ENCODE results near the gene CALCOCO1. TPM values are rescaled to one million over a fixed set of nuclear protein-coding genes. Genes with fewer than 3 reads are reported as not detected.

Gene CALCOCO1
- total and polyA plus RNA-seq, 2 of the 13 experiments (the other 11 are each of a cell fraction or from before 2014, with no cell fraction given), result 7.7 to 47.7 TPM

DNA sequence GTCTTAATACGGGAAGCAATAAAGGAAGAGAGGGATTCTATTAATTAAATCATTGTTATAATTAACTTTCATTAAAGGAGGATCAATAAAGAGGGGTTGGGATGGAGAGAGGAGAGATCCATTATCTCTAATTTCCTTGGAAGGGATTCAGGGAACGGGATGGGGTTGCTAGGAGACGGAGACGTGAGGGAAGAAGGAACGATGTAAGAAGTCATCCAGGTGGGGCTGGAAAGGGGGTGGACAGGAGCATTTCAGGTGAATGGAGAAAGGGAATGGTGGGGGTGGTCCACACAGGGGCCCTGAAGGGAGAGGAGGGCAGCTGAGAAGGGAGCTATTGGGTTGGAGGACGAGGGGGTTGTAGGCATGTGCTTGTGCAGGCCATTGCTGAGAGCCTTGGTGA is 17.2 kb downstream of the CALCOCO1 start:
- Histone ChIP-seq H3K36me3 (replicated peaks in 1 of 2; ENCODE audit: control insufficient read depth in 1 of 2, insufficient read depth in 2 of 2, low read length in 2 of 2) (no peaks in the 10 kb centered on the region; a peak in 1 of 5 replicates), H3K4me3 (replicated peaks in 1 of 3; ENCODE audit: insufficient read depth in 1 of 3, low read depth in 2 of 3, low read length in 3 of 3) (no peak overlapping the region), H3K4me2 (ENCODE audit: low read depth, low read length) (no peak overlapping the region), H3K27me3 (ENCODE audit: control insufficient read depth in 1 of 2, insufficient read depth in 2 of 2, low read length in 2 of 2) (peaks cover 3 to 26% of the 10 kb centered on the region in 2 experiments), H3K4me1 (ENCODE audit: insufficient read depth, low read length) (no peaks in the 10 kb centered on the region), H3K79me2 (ENCODE audit: insufficient read depth, low read length) (no peaks in the 10 kb centered on the region), H2AFZ (ENCODE audit: low read length) (no peak overlapping the region), H3K9ac (ENCODE audit: insufficient read depth, low read depth, low read length) (no peak overlapping the region), H4K20me1 (ENCODE audit: insufficient read depth, low read length) (no peaks in the 10 kb centered on the region), H3K9me3 (ENCODE audit: low read length) (no peaks in the 10 kb centered on the region), H3K27ac (ENCODE audit: extremely low read length, insufficient read depth, low read length) (no peak overlapping the region)
- FAIRE-seq (no peak), ATAC-seq (no peak), DNase-seq (ENCODE audit: low spot score) (no peak)
- WGBS (ENCODE audit: low lambda C conversion rate), result 39% methylated on average over 6 of the region's 6 CpGs
- CTCF ChIA-PET (ENCODE audit: low intra/inter-chr PET ratio, low total read pairs), result no interaction called here
- in situ Hi-C loops (cut with HindIII; ENCODE audit: extremely low pct_ligation_motif_present, low pct_unique_long_range_greater_than_20kb) (no loop called here), intact Hi-C loops (cut with micrococcal nuclease; ENCODE audit: unreplicated experiment) (no loop called here)
- BruUV-seq (replicated peaks), result no TSS peak
- POLR2A ChIA-PET, result no interaction called here
- TF ChIP-seq CHD4 (IDR thresholded peaks at IDR 0.05; ENCODE audit: borderline replicate concordance, low read length) (no peak), MYNN (CRISPR knock-in tag; IDR thresholded peaks at IDR 0.05; ENCODE audit: low read depth) (no peak), ZNF839 (CRISPR knock-in tag; IDR thresholded peaks at IDR 0.05; ENCODE audit: borderline replicate concordance) (no peak), ZNF746 (CRISPR knock-in tag; IDR thresholded peaks at IDR 0.05) (no peak), CENPX (CRISPR knock-in tag; IDR thresholded peaks at IDR 0.05) (no peak), THYN1 (CRISPR knock-in tag; IDR thresholded peaks at IDR 0.05; ENCODE audit: borderline replicate concordance, low read depth) (no peak), SMYD3 (CRISPR knock-in tag; IDR thresholded peaks at IDR 0.05) (no peak), MBD4 (IDR thresholded peaks at IDR 0.05; ENCODE audit: borderline replicate concordance, low read length) (no peak), AGO2 (optimal IDR thresholded peaks at IDR 0.05; ENCODE audit: low read depth, low read length) (no peak), PLRG1 (conservative IDR thresholded peaks at IDR 0.05) (no peak), NCOA1 (CRISPR knock-in tag; IDR thresholded peaks at IDR 0.05) (no peak), ZSCAN31 (CRISPR knock-in tag; IDR thresholded peaks at IDR 0.05; ENCODE audit: low read depth) (no peak), MAZ (IDR thresholded peaks at IDR 0.05; ENCODE audit: borderline replicate concordance, low read depth, low read length) (no peak), MAZ (CRISPR knock-in tag; IDR thresholded peaks at IDR 0.05; ENCODE audit: low read depth) (no peak), SUZ12 (IDR thresholded peaks at IDR 0.05; ENCODE audit: low read depth, low read length) (no peak)
- TF ChIP-seq, protein P1, sequence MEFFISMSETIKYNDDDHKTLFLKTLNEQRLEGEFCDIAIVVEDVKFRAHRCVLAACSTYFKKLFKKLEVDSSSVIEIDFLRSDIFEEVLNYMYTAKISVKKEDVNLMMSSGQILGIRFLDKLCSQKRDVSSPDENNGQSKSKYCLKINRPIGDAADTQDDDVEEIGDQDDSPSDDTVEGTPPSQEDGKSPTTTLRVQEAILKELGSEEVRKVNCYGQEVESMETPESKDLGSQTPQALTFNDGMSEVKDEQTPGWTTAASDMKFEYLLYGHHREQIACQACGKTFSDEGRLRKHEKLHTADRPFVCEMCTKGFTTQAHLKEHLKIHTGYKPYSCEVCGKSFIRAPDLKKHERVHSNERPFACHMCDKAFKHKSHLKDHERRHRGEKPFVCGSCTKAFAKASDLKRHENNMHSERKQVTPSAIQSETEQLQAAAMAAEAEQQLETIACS (CRISPR knock-in tag; IDR thresholded peaks at IDR 0.05), result no peak
- TF ChIP-seq, protein P2, sequence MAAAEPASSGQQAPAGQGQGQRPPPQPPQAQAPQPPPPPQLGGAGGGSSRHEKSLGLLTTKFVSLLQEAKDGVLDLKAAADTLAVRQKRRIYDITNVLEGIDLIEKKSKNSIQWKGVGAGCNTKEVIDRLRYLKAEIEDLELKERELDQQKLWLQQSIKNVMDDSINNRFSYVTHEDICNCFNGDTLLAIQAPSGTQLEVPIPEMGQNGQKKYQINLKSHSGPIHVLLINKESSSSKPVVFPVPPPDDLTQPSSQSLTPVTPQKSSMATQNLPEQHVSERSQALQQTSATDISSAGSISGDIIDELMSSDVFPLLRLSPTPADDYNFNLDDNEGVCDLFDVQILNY (CRISPR knock-in tag; conservative IDR thresholded peaks at IDR 0.05), result no peak
- TF ChIP-seq, protein P3, sequence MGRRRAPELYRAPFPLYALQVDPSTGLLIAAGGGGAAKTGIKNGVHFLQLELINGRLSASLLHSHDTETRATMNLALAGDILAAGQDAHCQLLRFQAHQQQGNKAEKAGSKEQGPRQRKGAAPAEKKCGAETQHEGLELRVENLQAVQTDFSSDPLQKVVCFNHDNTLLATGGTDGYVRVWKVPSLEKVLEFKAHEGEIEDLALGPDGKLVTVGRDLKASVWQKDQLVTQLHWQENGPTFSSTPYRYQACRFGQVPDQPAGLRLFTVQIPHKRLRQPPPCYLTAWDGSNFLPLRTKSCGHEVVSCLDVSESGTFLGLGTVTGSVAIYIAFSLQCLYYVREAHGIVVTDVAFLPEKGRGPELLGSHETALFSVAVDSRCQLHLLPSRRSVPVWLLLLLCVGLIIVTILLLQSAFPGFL (CRISPR knock-in tag; IDR thresholded peaks at IDR 0.05), result no peak

Data from HepG2 (cell line).